Ascending aorta (tissue), 2 donors: ENCODE results near the gene IQGAP2. TPM values are rescaled to one million over a fixed set of nuclear protein-coding genes. Genes with fewer than 3 reads are reported as not detected.

ENCODE experiments used
- DNase-seq, 2 donors: peaks; one replicate each; pipeline ENCODE4 v3.0.0-alpha.2; 2019; ENCODE audit warnings: low spot score in 2 of 2
- H3K27ac ChIP-seq, 2 donors: fragments of 200-600 bp; sonication (generic); one replicate each; pipeline ENCODE4 v1.5.1; 2016 to 2017; ENCODE audit warnings: mild to moderate bottlenecking in 1 of 2
- H3K27me3 ChIP-seq: fragments of 200-600 bp; sonication (generic); one replicate; pipeline ENCODE4 v1.5.1; 2017
- H3K36me3 ChIP-seq, 2 donors: fragments of 200-600 bp; sonication (generic); one replicate each; pipeline ENCODE4 v1.5.1; 2016
- H3K4me1 ChIP-seq, 2 donors: fragments of 200-600 bp; sonication (generic); one replicate each; pipeline ENCODE4 v1.5.1; 2016 to 2017; ENCODE audit warnings: mild to moderate bottlenecking in 1 of 2
- H3K4me3 ChIP-seq, 2 donors: fragments of 200-600 bp; sonication (generic); one replicate each; pipeline ENCODE4 v1.5.1; 2016 to 2017; ENCODE audit warnings: mild to moderate bottlenecking in 1 of 2
- H3K9me3 ChIP-seq, 2 donors: fragments of 200-600 bp; sonication (generic); one replicate each; pipeline ENCODE4 v1.5.1; 2016
- CTCF ChIP-seq, 3 experiments: fragments of 200-600 bp in 2 of 3; fragments of 450-650 bp in 1 of 3; sonication (generic) in 2 of 3; IDR thresholded peaks; one replicate each; pipeline ENCODE4 v1.5.1; 2016 to 2019; ENCODE audit warnings: antibody characterized with exemption in 3 of 3, mild to moderate bottlenecking in 1 of 3, moderate library complexity in 1 of 3
- intact Hi-C: fragments of 100-400 bp; cut with DNase I; formaldehyde crosslinking; loops from one replicate; pipeline ENCODE4 v1.15.1; 2023
- total RNA-seq: library from RNA; depleted of rRNA; stranded (reverse); fragments of >200 nt; gene quantifications from one replicate; pipeline ENCODE4 v1.1.0, GENCODE V29; 2016

Gene IQGAP2
- total RNA-seq, 1 donor from 2014 or later = 19.8 TPM

- H3K4me3 ChIP-seq = peak overlapping the region; percentile 65 to 68
- H3K4me1 ChIP-seq = no peaks in the 10 kb centered on the region
- no peak for TF ChIP-seq CTCF (IDR thresholded peaks at IDR 0.05)
- DNase-seq = no peak
- intact Hi-C loops = no loop called here
- no peaks in the 10 kb centered on the region for H3K36me3 ChIP-seq
- H3K9me3 ChIP-seq = no peaks in the 10 kb centered on the region
- peak overlapping the region; percentile 34 to 53 for H3K27ac ChIP-seq
- H3K27me3 ChIP-seq = no peaks in the 10 kb centered on the region
Measured at GRCh38 chr5:76401801-76402250, 1.3 kb upstream of the IQGAP2 start.

GRCh38 chr5:76402251-76402885 lies 717 bp upstream of the IQGAP2 start:
- intact Hi-C loops = no loop called here
- peak in 1 of 2 donors; percentile 76 for DNase-seq
- H3K27me3 ChIP-seq = no peaks in the 10 kb centered on the region
- H3K36me3 ChIP-seq = no peaks in the 10 kb centered on the region
- H3K4me3 ChIP-seq = peak overlapping the region; percentile 65 to 68
- TF ChIP-seq CTCF (IDR thresholded peaks at IDR 0.05) = no peak
- H3K27ac ChIP-seq = peak overlapping the region; percentile 34 to 53
- H3K9me3 ChIP-seq = no peaks in the 10 kb centered on the region
- no peaks in the 10 kb centered on the region for H3K4me1 ChIP-seq

GRCh38 chr5:76403766-76404222 lies 709 bp downstream of the IQGAP2 start:
- Histone ChIP-seq H3K36me3 (no peaks in the 10 kb centered on the region), H3K9me3 (no peaks in the 10 kb centered on the region), H3K27me3 (no peaks in the 10 kb centered on the region), H3K4me3 (peak overlapping the region; percentile 65 to 68), H3K27ac (peak overlapping the region in 1 of 2 donors; percentile 58), H3K4me1 (no peaks in the 10 kb centered on the region)
- intact Hi-C loops = no loop called here
- DNase-seq = peak in 1 of 2 donors; percentile 63
- TF ChIP-seq CTCF (IDR thresholded peaks at IDR 0.05) = no peak

GRCh38 chr5:76404223-76405211 lies 1.4 kb downstream of the IQGAP2 start:
- Histone ChIP-seq H3K4me1 (no peaks in the 10 kb centered on the region), H3K27ac (peak overlapping the region in 1 of 2 donors; percentile 58), H3K27me3 (no peaks in the 10 kb centered on the region), H3K4me3 (peak overlapping the region; percentile 65 to 68), H3K36me3 (no peaks in the 10 kb centered on the region), H3K9me3 (no peaks in the 10 kb centered on the region)
- TF ChIP-seq CTCF (IDR thresholded peaks at IDR 0.05) = no peak
- intact Hi-C loops = no loop called here
- peak in 1 of 2 donors; percentile 64 for DNase-seq

GRCh38 chr5:76406014-76406413 lies 2.9 kb downstream of the IQGAP2 start:
- Histone ChIP-seq H3K4me1 (no peaks in the 10 kb centered on the region), H3K27ac (no peak overlapping the region), H3K4me3 (no peak overlapping the region), H3K27me3 (no peaks in the 10 kb centered on the region), H3K36me3 (no peaks in the 10 kb centered on the region), H3K9me3 (no peaks in the 10 kb centered on the region)
- DNase-seq = no peak
- no peak for TF ChIP-seq CTCF (IDR thresholded peaks at IDR 0.05)
- intact Hi-C loops = no loop called here
